ENCODE measurements around the gene C6orf118.
A peak's percentile ranks its signal among the peaks of the same experiment; 100 is the strongest.

The C6orf118 gene

GRCh38 chr6:165308926-165309731, at the start of gene C6orf118:
C6orf118 (minus strand) TSS chr6:165309605; CDS start chr6:165309586, 19 bp downstream.
- DNase-seq: peak; percentile 12

GRCh38 chr6:165345700-165346099, 36.3 kb upstream of the C6orf118 start:
- no peak for DNase-seq

GRCh38 chr6:165340532-165340931, 31.1 kb upstream of the C6orf118 start:
- DNase-seq: no peak

GRCh38 chr6:165325609-165326008, 16.2 kb upstream of the C6orf118 start:
- DNase-seq: no peak

- no peak for DNase-seq
Observed at GRCh38 chr6:165321555-165322145, 12.2 kb upstream of the C6orf118 start.

- no peak for DNase-seq
Observed at GRCh38 chr6:165321150-165321549, 11.7 kb upstream of the C6orf118 start.

- no peak for DNase-seq
Observed at GRCh38 chr6:165317723-165318122, 8.3 kb upstream of the C6orf118 start.

- no peak for DNase-seq
Observed at GRCh38 chr6:165306955-165307354, 2.5 kb downstream of the C6orf118 start.

- no peak for DNase-seq
Observed at GRCh38 chr6:165301372-165302246, 7.8 kb downstream of the C6orf118 start.

- no peak for DNase-seq
Observed at GRCh38 chr6:165300422-165300936, 8.9 kb downstream of the C6orf118 start.

GRCh38 chr6:165298875-165299274, 10.5 kb downstream of the C6orf118 start:
- no peak for DNase-seq

- DNase-seq: no peak
Observed at GRCh38 chr6:165298402-165298801, 11.0 kb downstream of the C6orf118 start.

- no peak for DNase-seq
Observed at GRCh38 chr6:165292657-165293056, 16.7 kb downstream of the C6orf118 start.

- no peak for DNase-seq
Observed at GRCh38 chr6:165274611-165275010, 34.8 kb downstream of the C6orf118 start.

- no peak for DNase-seq
Observed at GRCh38 chr6:165272585-165272984, 36.8 kb downstream of the C6orf118 start.

- no peak for DNase-seq
Observed at GRCh38 chr6:165268987-165269386, 40.4 kb downstream of the C6orf118 start.

GRCh38 chr6:165266621-165267020, 42.8 kb downstream of the C6orf118 start:
- DNase-seq: no peak

GRCh38 chr6:165266191-165266590, 43.2 kb downstream of the C6orf118 start:
- no peak for DNase-seq

GRCh38 chr6:165260462-165260861, 48.9 kb downstream of the C6orf118 start:
- DNase-seq: no peak

- no peak for DNase-seq
Observed at GRCh38 chr6:165249808-165250207, 59.6 kb downstream of the C6orf118 start.

- no peak for DNase-seq
Observed at GRCh38 chr6:165245701-165246100, 63.7 kb downstream of the C6orf118 start.

GRCh38 chr6:165245287-165245686, 64.1 kb downstream of the C6orf118 start:
- DNase-seq: no peak

- DNase-seq: no peak
Observed at GRCh38 chr6:165244524-165245247, 64.7 kb downstream of the C6orf118 start.
